HG03565 (cell line): ENCODE data around the gene PREP.
"Not testable (repeated sequence)": the region's sequence is repeated elsewhere in the genome, so short reads cannot be mapped to it uniquely, and the experiment has no call there.

Experiments used
- ATAC-seq: cut with Tn5 transposase; IDR thresholded peaks from one replicate; pipeline ENCODE4 v1.9.1; 2021; ENCODE audit warnings: mild to moderate bottlenecking, moderate library complexity; ENCODE audit not compliant: unreplicated experiment

Gene PREP

GRCh38 chr6:105276374-105276773, 126.5 kb downstream of the PREP start:
- no peak for ATAC-seq

DNA sequence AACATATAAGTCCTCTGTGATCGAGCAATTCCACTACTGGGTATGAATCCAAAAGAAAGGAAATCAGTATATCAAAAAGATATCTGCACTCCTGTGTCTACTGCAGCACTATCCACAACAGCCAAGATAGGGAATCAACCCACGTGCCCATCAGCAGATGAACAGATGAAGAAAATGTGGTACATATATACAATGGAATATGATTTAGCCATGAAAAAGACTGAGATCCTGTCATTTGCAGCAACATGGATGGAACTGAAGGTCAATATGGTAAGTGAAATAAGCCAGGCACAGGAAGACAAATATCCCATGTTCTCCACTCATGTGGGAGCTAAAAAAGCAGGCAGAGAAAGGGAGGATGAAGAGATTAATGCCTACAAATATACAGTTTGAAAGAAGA, 127.3 kb downstream of the PREP start:
- no peak for ATAC-seq

DNA sequence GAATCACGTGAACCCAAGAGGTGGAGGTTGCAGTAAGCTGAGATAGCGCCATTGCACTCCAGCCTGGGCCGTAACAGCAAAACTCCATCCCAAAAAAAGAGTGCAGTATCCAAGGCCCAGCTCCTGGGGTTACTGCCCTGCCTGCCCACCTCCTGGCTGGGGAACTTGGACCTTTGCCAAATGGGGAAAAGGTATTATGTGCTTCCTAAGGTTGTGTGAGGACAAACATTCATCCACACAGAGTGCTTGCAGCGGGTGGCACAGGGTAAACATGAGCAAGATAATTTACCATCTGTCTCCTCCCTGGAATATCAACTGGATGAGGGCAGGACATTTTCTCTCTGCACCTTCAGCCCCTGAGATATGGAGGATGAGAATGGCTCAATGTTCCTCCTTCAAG, 128.2 kb downstream of the PREP start:
- no peak for ATAC-seq

- no peak for ATAC-seq
Measured at GRCh38 chr6:105273589-105273988, 129.3 kb downstream of the PREP start.

DNA sequence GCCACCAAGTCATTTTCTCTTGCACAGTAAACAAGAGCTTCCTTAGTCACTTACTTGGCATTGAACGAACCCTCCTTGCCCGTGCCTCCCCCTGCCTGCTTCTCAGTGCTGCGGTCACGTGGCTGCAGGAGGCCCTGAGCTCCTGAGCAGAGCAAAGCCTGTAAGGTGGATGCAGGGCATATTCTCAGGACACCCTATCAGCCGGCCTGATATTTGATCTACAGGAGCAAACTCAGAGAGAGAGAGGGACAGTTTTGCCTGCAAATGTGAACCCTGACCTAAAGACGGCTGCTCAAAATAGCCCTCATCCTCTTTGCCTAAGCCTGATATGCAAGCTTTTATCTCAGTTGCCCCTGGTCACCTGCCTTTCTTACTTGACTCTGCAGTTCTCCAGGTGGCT, 130.1 kb downstream of the PREP start:
- ATAC-seq = no peak

DNA sequence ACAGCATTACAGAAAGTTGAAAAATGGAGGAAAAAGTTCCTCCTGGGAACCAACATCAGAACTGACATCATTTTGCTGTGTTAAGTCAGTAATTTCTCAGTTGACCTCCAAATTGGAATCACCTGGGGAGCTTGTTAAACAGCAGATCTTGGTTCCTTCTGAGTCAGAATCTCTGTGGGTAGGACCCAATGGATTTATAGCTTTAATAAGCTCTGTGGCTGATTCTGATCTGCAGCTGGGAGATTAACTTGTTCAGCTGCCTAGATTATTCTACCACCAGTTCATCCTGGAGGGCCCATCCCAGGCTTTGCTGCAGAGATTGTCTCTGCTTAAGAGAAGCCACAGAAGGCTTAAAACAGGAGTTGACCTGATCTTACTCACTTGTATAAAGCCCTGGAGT, 132.4 kb downstream of the PREP start:
- ATAC-seq = no peak

- no peak for ATAC-seq
Measured at GRCh38 chr6:105269390-105269789, 133.5 kb downstream of the PREP start.

DNA sequence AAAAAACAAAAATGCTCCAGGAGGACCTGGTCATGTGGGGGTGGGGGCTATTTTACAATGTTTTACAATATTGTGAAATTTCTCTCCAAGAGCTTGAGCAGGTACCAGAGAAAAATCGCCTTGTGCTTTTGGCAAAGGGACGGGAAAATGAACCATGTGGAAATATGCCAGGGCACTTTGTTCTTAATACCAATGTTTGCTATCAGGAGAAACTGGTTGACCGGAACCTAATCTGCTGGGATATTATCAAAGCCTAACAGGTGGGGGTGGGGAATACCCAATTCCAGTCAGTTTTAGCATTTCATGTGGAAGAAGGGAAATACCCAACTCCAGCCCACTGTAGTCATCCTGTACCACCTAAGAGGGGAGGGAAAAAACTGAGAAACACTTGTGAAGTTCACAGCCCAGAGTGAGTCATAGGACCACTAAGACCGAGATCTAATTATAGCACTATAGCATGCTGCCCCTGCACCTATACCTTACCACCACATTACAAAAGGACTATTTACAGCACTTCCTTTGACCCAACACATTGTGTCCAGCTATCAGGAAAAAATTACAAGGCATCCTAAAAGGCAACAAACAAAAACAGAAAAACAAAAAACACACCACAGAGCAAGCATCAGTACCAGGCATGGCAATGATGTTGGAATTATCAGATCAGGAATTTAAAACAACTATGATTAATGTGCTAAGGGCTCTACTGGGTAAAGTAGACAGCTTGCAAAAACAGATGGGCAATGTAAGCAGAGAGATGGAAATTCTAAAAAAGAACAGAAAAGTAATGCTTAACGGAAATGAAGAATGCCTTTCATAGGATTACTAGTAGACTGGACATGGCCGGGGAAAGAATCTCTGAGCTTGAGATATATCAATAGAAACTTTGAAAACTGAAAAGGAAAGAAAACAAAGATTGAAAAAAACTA, 138.9 kb downstream of the PREP start:
- ATAC-seq = no peak

GRCh38 chr6:105259913-105260889, 142.7 kb downstream of the PREP start:
- no peak for ATAC-seq

- ATAC-seq = no peak
Measured at GRCh38 chr6:105258816-105259215, 144.1 kb downstream of the PREP start.

DNA sequence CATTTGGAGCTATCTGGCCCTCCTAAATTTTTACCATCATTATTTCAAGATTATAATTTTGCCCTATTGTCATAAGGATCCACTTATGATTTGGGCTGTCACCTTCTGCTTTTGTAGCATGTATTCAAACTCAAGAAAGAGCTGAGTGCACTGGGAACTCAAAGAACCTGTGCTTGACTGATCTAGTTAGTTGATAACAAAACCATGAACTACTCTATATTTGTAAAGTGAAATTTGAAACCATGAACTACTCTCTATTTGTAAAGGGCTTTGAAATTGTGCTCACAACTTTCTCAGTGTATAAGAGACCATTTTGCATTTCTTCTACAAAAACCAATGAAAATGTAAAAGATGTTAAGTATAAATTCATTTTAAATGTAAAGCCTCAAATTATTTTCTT, 145.5 kb downstream of the PREP start:
- ATAC-seq = no peak

GRCh38 chr6:105256619-105257018, 146.3 kb downstream of the PREP start:
- no peak for ATAC-seq

GRCh38 chr6:105253787-105254186, 149.1 kb downstream of the PREP start:
- ATAC-seq = no peak

- no peak for ATAC-seq
Measured at GRCh38 chr6:105251689-105252088, 151.2 kb downstream of the PREP start.

DNA sequence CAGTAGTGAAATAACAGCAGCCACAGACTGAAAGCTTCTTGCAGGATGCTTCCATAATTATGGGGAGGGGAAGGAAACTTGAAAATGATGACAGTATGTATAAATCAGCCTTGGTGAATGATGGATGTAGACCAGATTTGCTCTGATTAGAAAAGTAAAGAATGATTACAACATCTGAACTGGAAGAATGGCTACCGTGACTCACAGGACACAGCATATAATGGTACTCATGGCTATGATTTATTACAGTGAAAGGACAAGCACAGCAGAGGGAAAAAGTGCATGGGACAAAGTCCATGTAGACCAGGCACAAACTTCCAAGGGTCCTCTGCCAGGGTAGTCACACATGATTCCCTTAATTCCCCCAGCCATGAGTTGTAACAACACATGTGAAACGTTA, 152.3 kb downstream of the PREP start:
- no peak for ATAC-seq

- no peak for ATAC-seq
Measured at GRCh38 chr6:105243487-105243886, 159.4 kb downstream of the PREP start.

DNA sequence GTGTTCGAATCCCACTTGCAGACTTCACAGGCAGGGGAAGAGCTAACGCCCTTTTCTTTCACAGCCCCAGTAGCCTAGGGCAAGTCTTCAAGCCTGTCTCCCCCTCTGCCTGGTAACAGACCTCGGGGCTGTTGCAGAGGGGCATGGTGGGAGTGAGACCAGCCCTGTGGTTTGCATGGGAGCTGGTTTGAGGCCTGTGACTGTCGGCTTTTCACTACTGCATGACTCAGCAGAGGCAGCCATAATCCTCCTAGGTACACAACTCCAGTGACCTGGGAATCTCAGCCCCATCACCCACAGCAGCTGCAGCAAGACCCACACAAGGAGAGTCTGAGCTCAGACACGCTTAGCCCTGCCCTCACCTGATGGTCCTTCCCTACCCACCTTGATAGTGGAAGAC, 167.7 kb downstream of the PREP start:
- ATAC-seq = no peak

DNA sequence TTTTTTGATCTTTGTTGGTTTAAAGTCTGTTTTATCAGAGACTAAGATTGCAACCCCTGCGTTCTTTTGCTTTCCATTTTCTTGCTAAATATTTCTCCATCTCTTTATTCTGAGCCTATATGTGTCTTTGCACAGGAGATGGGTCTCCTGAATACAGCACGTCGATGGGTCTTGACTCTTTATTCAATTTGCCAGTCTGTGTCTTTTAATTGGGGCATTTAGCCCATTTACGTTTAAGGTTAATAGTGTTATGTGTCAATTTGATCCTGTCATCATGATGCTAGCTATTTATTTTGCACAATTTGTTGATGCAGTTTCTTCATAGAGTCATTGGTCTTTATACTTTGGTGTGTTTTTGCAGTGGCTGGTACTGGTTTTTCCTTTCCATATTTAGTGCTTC, 171.1 kb downstream of the PREP start:
- ATAC-seq = not testable (repeated sequence)
